Measurements from ENCODE around the gene GABBR2. TPM values are rescaled to one million over a fixed set of nuclear protein-coding genes. Genes with fewer than 3 reads are reported as not detected.

GABBR2 gene
- polyA plus RNA-seq, 1 donor (not counting 4 experiments of a cell fraction or from before 2014, with no cell fraction given): 0.01 TPM

DNA sequence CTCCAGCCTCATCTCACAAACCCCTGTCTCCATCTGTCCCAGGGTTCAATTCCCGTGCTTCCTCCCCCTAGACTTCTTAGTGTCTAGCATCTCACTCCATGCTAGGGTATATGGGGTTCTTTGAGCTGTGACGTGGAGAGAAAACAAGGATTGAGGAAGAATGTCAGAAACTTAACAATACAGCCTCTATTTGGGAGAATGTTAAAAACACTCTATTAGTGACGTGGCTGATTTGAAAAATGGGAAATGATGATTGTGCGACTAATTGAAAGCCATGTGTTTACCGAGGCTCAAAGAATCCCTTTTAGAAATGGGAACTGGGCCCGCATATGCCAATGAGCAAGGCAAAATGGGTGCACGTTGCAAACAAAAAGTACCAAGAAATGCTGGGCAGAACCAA is 380.6 kb downstream of the GABBR2 start:
- peaks cover 26% of the 10 kb centered on the region for H3K4me1 ChIP-seq (ENCODE audit: control insufficient read depth, extremely low read depth, insufficient read depth, low read length)
- H3K4me2 ChIP-seq (ENCODE audit: control insufficient read depth, extremely low read depth, insufficient read depth, low read depth, low read length): no peak overlapping the region
- no peaks in the 10 kb centered on the region for H3K79me2 ChIP-seq (ENCODE audit: control insufficient read depth, insufficient read depth, low read length)
- no peak overlapping the region for H3K9ac ChIP-seq (ENCODE audit: control insufficient read depth, extremely low read depth, insufficient read depth, low read length)
- FAIRE-seq (no peak), DNase-seq (ENCODE audit: low read depth, low spot score) (no peak)
- H2AFZ ChIP-seq (ENCODE audit: control insufficient read depth, low read length): no peak overlapping the region
- no peaks in the 10 kb centered on the region for H4K20me1 ChIP-seq (ENCODE audit: control insufficient read depth, extremely low read depth, insufficient read depth, low read length)
- H3K9me3 ChIP-seq (ENCODE audit: control insufficient read depth, low read depth, low read length): no peaks in the 10 kb centered on the region
- no peak overlapping the region for H3K4me3 ChIP-seq (ENCODE audit: control insufficient read depth in 2 of 3, extremely low read depth in 1 of 3, insufficient read depth in 2 of 3, low read depth in 1 of 3, low read length in 3 of 3)
- dilution Hi-C loops (cut with MboI; ENCODE audit: extremely low pct_ligation_motif_present, low sequenced_read_pairs): no loop called here
- H3K36me3 ChIP-seq (ENCODE audit: control insufficient read depth in 2 of 2, extremely low read depth in 1 of 2, insufficient read depth in 2 of 2, low read length in 2 of 2): no peaks in the 10 kb centered on the region
- TF ChIP-seq, protein P1, sequence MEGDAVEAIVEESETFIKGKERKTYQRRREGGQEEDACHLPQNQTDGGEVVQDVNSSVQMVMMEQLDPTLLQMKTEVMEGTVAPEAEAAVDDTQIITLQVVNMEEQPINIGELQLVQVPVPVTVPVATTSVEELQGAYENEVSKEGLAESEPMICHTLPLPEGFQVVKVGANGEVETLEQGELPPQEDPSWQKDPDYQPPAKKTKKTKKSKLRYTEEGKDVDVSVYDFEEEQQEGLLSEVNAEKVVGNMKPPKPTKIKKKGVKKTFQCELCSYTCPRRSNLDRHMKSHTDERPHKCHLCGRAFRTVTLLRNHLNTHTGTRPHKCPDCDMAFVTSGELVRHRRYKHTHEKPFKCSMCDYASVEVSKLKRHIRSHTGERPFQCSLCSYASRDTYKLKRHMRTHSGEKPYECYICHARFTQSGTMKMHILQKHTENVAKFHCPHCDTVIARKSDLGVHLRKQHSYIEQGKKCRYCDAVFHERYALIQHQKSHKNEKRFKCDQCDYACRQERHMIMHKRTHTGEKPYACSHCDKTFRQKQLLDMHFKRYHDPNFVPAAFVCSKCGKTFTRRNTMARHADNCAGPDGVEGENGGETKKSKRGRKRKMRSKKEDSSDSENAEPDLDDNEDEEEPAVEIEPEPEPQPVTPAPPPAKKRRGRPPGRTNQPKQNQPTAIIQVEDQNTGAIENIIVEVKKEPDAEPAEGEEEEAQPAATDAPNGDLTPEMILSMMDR (optimal IDR thresholded peaks at IDR 0.05 in 1 of 3, IDR thresholded peaks at IDR 0.05 in 1 of 3, conservative IDR thresholded peaks at IDR 0.05 in 1 of 3; ENCODE audit: extremely low read depth in 1 of 3, insufficient read depth in 2 of 3, low read length in 3 of 3): no peak
- no peak for TF ChIP-seq EZH2 (IDR thresholded peaks at IDR 0.05; ENCODE audit: low read length)
- peaks cover 3% of the 10 kb centered on the region for H3K27me3 ChIP-seq (ENCODE audit: control insufficient read depth, extremely low read depth, insufficient read depth, low read length)
- H3K9me1 ChIP-seq (ENCODE audit: control insufficient read depth, extremely low read depth, insufficient read depth, low read length): no peaks in the 10 kb centered on the region
- H3K27ac ChIP-seq (ENCODE audit: control insufficient read depth, insufficient read depth, low read length): no peak overlapping the region

DNA sequence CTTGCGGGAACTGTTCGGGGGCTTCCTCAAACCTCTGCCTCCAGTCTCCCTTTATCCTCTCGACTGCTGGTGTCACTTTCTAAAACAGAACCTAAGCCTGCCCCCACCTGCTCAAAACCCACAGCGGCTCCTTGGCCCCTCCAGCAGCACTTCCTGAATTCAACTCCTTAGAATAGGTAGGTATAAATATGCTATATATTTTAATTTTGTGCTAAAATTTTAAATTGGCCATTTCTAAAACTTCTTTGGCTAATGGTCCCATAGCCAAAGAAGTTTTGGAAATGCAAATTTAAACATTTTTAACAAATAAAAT is 381.5 kb downstream of the GABBR2 start:
- no peaks in the 10 kb centered on the region for H3K9me3 ChIP-seq (ENCODE audit: control insufficient read depth, low read depth, low read length)
- H4K20me1 ChIP-seq (ENCODE audit: control insufficient read depth, extremely low read depth, insufficient read depth, low read length): no peaks in the 10 kb centered on the region
- H3K4me3 ChIP-seq (ENCODE audit: control insufficient read depth in 2 of 3, extremely low read depth in 1 of 3, insufficient read depth in 2 of 3, low read depth in 1 of 3, low read length in 3 of 3): no peak overlapping the region
- H3K27me3 ChIP-seq (ENCODE audit: control insufficient read depth, extremely low read depth, insufficient read depth, low read length): peaks cover 3% of the 10 kb centered on the region
- dilution Hi-C loops (cut with MboI; ENCODE audit: extremely low pct_ligation_motif_present, low sequenced_read_pairs): no loop called here
- TF ChIP-seq, protein P1 (optimal IDR thresholded peaks at IDR 0.05 in 1 of 3, IDR thresholded peaks at IDR 0.05 in 1 of 3, conservative IDR thresholded peaks at IDR 0.05 in 1 of 3; ENCODE audit: extremely low read depth in 1 of 3, insufficient read depth in 2 of 3, low read length in 3 of 3): no peak
- TF ChIP-seq EZH2 (IDR thresholded peaks at IDR 0.05; ENCODE audit: low read length): no peak
- H3K27ac ChIP-seq (ENCODE audit: control insufficient read depth, insufficient read depth, low read length): no peak overlapping the region
- H3K4me1 ChIP-seq (ENCODE audit: control insufficient read depth, extremely low read depth, insufficient read depth, low read length): peaks cover 26% of the 10 kb centered on the region
- no peak for DNase-seq (ENCODE audit: low read depth, low spot score)
- H3K79me2 ChIP-seq (ENCODE audit: control insufficient read depth, insufficient read depth, low read length): no peaks in the 10 kb centered on the region
- H2AFZ ChIP-seq (ENCODE audit: control insufficient read depth, low read length): no peak overlapping the region
- no peaks in the 10 kb centered on the region for H3K36me3 ChIP-seq (ENCODE audit: control insufficient read depth in 2 of 2, extremely low read depth in 1 of 2, insufficient read depth in 2 of 2, low read length in 2 of 2)
- FAIRE-seq: no peak
- no peaks in the 10 kb centered on the region for H3K9me1 ChIP-seq (ENCODE audit: control insufficient read depth, extremely low read depth, insufficient read depth, low read length)
- H3K4me2 ChIP-seq (ENCODE audit: control insufficient read depth, extremely low read depth, insufficient read depth, low read depth, low read length): no peak overlapping the region
- H3K9ac ChIP-seq (ENCODE audit: control insufficient read depth, extremely low read depth, insufficient read depth, low read length): no peak overlapping the region
